ENCODE results near the gene MIAT.

MIAT gene

GRCh38 chr22:26669060-26669481, 11.7 kb downstream of the MIAT start:
- DNase-seq (ENCODE audit: low spot score) = no peak

DNA sequence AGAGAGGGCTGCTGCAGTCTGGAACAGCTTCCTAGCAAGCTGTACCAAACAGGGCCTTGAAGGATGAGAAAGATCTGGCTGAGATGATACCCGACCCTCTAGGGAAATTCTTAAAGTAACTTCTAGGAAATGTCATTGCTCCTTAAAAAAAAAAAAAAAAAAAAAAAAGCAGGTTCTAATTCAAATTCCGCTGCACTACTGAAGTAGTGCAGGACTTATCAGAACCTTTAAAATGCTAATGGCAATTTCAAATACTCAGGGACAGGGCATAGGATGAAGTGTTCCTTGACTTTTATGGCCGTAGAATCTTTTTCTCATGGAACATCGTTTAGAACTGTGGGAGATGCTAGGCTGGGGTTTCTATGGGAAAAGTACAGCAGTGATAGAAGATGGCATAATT, 13.1 kb downstream of the MIAT start:
- no peak for DNase-seq (ENCODE audit: low spot score)

- peak; percentile 73 for DNase-seq (ENCODE audit: low spot score)
Observed at GRCh38 chr22:26671317-26672059, 14.1 kb downstream of the MIAT start.

DNA sequence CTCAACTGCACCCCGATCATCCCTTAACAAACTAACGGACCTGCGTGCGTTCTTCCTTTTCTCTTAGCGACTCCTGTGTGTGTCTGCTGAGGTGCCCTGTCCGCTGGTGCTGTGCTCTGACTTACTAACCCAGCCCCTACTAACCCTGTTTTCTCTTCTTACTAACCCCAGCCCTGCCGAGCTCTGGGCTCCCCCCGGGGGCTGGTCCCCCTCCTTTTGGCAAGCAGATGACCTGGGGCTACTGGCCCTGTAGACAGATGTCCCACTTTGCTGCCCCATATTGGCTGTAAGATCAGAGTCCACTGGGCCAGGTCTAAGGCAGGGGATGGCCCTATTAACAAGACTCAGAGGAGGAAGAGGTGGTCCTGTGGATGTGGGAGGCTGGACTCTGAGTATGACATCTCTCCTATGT, 14.7 kb downstream of the MIAT start:
- DNase-seq (ENCODE audit: low spot score) = peak; percentile 21

- DNase-seq (ENCODE audit: low spot score) = peak; percentile 93
Observed at GRCh38 chr22:26672590-26673468, 15.4 kb downstream of the MIAT start.

DNA sequence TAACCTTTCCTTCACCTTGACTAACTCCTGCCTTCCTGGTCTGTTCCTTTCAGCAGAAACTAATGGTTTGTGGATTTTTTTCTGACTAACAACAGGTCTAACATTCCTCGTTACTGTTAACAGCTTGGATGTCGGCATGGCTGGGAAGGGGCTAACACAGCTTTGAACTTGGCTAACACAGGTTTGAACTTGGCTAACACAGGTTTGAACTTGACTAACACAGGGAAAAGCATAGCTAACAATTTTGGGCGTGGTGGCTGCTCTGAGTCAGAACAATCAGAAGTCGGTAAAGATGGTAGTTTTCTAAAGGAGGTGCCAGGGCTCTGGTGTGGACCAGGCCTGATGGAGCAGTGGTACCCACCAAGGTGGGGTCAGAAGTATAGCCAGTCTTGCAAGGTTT, 16.1 kb downstream of the MIAT start:
- DNase-seq (ENCODE audit: low spot score) = peak; percentile 66

DNA sequence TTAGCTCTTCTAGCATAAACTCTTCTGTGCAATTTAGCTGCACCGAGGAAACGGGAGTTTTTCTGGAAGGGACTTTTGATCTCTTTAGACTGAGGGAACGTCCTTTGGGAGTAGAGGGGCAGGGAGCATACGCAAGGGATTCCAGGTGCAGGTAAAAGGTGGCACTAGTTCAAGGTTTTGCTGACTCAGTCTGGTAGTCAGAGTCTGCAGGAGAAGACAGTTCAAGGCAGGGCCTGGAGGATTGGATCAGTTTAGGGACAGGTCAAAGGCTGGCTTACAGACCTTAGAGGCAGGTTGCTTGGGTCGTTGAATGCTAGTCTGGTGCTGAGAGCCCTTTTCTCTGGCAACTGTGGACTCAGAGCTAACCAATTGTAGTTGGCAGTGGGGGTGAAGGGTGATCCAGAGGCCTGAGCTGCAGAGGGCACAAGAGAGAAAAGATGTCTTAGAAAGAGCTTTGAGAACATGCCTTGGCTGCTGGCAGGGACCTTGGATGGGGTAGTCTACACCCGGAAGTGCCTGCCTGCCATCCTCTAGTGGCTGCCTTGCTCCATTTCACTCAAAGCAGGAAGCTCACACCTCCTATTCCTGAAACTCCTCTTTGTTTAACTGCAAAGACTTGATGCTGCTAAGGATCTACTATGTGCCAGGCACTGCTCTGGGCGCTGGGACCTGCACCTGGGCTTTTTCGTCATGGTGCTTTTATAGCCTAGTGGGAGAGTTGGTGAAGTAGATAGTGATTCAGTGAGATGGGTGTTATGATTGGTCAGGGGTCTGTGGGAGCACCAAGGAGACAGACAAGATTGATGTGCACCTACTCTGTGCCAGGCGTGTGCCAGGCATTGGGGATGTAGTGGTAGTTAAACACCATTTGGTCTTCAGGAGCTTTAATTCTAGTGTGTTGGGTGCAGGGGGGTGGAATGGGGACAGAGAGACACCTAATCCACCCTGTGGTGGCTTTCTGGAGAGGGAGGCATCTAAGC, 17.1 kb downstream of the MIAT start:
- peak; percentile 32 for DNase-seq (ENCODE audit: low spot score)

DNA sequence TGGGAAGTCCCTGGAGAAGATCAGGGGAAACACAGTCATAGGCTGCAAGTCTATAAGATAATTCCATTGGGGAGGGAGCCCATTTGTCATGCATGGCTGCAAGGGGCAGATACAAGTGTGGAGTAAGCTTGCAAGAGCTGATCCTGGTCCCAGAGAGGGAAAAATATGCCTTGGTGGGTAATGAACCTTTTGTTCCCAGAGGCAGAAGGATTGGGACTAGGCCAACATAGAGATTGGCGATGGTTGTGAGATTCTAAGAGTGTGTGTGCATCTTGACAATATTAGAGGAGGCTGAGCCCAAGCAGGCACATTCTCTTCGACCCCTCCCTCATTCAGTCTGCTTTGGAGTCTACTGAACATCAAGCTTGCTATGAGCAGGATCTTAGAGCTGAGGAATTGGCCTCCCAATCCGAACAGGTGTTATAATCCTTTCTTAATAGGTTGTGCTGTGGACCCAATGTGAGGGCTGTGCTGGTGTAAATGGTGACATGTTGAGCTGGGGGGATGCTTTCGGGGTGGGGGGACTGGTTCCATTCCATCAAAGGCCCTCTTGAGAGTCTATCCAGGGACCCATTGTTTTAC, 18.4 kb downstream of the MIAT start:
- no peak for DNase-seq (ENCODE audit: low spot score)

GRCh38 chr22:26677217-26677616, 19.8 kb downstream of the MIAT start:
- no peak for DNase-seq (ENCODE audit: low spot score)

GRCh38 chr22:26679003-26679629, 21.7 kb downstream of the MIAT start:
- DNase-seq (ENCODE audit: low spot score) = peak; percentile 77

DNA sequence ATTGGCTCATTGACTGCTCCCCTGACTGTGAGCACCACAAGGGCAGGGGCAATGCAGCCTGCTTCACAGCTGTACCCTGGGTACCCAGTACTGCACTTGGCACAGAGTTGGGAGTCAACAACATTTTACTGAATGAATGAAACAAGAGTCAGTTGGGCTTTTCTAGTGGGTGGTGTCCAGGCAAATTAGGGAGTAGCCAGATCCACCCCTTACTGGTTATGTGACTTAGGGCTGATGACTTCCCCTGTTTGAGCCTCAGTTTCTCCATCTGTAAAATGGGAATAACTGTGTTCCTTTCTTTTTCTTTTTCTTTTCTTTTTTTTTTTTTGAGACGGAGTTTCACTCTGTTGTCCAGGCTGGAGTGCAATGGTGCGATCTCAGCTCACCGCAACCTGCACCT, 23.1 kb downstream of the MIAT start:
- DNase-seq (ENCODE audit: low spot score) = no peak

GRCh38 chr22:26681395-26681821, 24.0 kb downstream of the MIAT start:
- no peak for DNase-seq (ENCODE audit: low spot score)

DNA sequence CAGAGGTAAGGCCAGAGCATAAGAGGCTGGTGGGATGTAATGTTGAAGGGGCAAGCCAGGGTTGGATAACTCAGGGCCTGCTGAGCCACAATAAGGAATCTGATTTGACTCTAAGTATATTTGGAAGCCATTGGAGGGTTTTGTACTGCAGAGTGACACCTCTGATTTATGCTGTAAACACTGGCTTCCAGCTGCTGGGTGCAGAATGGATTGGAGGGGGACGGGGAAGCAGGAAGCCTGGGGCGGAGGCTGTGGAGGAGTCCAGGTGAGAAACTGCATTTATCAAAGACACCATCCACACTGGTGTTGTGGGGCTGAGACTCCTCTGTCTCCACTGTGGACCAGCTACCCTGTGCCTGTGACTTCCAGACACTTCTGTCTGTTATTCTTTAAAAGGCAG, 26.8 kb downstream of the MIAT start:
- DNase-seq (ENCODE audit: low spot score) = no peak

DNA sequence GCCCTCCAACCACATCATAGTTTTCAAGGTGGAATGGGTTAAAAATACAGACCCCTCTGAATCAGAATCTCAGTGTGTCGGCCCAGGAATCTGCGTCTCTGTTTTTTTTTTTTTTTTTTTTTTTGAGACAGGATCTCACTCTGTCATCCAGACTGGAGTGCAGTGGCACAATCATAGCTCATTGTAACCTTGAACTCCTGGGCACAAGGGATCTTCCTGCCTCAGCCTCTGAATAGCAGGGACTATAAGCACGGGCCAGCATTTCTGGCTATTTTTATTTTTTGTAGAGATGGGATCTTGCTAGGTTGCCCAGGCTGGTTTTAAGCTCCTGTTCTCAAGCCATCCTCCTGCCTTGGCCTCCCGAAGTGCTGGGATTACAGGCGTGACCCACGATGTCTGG, 28.2 kb downstream of the MIAT start:
- DNase-seq (ENCODE audit: low spot score) = no peak

DNA sequence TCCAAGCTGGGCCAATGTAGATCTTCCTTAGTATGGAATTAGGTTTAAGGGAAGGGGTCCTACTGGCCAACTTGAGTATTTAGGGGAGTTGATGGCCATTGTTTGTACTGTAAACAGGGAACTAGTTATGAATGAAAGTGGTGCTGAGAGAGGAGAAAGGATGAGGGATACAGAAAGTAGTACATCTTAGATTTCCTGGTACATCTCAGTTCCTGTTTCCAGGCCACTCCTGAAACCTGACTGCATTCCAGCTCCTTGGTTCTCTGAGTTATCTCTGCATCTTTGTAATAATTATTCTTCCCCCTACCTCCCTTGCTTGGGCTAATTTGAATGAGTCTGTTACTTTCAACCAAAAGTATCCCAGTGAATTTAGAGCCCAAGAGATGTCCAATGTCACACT, 30.1 kb downstream of the MIAT start:
- DNase-seq (ENCODE audit: low spot score) = no peak

GRCh38 chr22:26689513-26690301, 32.3 kb downstream of the MIAT start:
- DNase-seq (ENCODE audit: low spot score) = no peak

- no peak for DNase-seq (ENCODE audit: low spot score)
Observed at GRCh38 chr22:26690654-26691376, 33.4 kb downstream of the MIAT start.

- no peak for DNase-seq (ENCODE audit: low spot score)
Observed at GRCh38 chr22:26691377-26691716, 34.0 kb downstream of the MIAT start.

GRCh38 chr22:26692215-26692614, 34.8 kb downstream of the MIAT start:
- DNase-seq (ENCODE audit: low spot score) = no peak

DNA sequence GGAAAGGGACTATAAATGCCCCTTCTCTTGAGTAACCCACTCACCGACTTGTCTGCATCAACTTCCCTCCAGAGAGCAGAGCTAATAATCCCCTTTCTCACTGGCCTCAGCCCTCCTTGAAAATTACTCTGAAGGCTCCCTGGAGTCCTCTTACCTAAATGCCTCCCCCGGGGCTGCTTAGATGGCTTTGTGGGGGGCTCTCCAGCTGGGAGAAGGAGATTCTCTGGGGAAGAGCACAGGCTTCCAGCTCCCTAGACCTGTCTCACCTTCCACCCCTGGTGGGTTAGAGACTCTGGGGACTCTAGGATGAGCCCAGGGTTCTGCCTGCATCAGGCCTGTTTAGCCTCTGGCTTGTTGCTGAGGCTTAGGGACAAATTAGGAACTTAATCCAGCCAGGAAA, 39.8 kb downstream of the MIAT start:
- no peak for DNase-seq (ENCODE audit: low spot score)
